HTR-8/SVneo (cell line): ENCODE data around the gene G6PC3.

Experiments
- DNase-seq: peaks from one replicate; pipeline ENCODE4 v3.0.0; 2011; ENCODE audit warnings: low spot score, mixed read lengths; ENCODE audit not compliant: insufficient read length
- FAIRE-seq: peaks from 2 replicates; lab custom pipeline; 2011; peaks lifted over from hg19 to GRCh38; lab: Jason Lieb, UNC

Gene G6PC3

GRCh38 chr17:44102849-44103622 lies 32.5 kb downstream of the G6PC3 start:
- DNase-seq (no peak), FAIRE-seq (no peak)

DNA sequence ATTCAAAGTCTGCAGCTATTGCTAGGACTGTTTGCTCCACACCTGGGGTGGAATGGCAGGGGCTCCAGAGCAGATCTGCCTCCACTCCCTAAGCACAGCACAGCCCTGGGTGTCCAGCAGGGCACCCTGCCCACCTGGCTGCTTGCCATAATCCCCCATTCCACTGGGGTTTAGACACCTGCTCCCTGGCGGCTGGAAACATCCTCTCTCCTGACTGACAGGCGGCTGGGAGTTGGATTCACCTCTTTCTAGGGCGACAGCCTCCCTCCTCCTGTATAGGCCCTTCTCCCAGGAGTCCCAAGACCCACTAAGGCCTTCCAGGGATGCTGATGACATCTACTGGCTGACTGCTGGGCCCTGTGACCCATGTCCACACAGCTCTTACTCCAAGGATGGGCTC lies 34.9 kb downstream of the G6PC3 start:
- DNase-seq = no peak
- FAIRE-seq = no peak

DNA sequence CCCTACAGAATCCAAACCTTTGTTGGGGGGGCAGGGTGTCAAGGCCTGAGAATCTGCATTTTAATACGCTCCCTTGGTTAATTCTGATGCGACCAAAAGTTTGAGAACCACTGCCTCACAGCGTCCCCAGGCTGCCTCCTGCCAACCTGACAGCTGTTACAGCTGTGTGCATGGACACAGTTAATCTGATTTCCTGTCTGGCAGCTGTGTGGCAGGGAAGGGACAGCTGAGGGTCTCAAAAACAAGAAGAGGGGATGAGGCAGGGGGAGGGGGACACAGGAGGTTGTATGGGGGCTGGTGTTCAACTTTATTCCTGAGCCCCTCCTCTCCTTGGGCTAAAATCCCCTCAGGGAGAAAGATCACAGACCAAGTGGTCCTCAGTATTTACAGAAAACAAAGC lies 35.4 kb downstream of the G6PC3 start:
- FAIRE-seq (no peak), DNase-seq (no peak)

DNA sequence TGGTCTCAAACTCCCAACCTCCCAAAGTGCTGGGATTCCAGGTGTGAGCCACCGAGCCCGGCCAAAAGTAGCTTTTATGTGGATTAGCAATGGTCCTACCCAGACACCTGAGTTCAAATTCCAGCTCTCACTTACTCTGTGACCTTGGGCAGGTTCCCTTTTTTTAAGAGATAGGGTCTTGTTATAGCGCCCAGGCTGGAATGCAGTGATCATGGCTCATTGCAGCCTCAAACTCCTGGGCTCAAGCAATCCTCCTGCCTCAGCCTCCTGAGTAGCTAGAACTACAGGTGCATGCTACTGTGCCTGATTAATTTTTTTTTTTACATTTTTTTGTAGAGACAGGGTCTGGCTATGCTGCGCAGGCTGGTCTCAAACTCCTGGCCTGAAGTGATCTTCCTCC lies 36.3 kb downstream of the G6PC3 start:
- FAIRE-seq = no peak
- no peak for DNase-seq

DNA sequence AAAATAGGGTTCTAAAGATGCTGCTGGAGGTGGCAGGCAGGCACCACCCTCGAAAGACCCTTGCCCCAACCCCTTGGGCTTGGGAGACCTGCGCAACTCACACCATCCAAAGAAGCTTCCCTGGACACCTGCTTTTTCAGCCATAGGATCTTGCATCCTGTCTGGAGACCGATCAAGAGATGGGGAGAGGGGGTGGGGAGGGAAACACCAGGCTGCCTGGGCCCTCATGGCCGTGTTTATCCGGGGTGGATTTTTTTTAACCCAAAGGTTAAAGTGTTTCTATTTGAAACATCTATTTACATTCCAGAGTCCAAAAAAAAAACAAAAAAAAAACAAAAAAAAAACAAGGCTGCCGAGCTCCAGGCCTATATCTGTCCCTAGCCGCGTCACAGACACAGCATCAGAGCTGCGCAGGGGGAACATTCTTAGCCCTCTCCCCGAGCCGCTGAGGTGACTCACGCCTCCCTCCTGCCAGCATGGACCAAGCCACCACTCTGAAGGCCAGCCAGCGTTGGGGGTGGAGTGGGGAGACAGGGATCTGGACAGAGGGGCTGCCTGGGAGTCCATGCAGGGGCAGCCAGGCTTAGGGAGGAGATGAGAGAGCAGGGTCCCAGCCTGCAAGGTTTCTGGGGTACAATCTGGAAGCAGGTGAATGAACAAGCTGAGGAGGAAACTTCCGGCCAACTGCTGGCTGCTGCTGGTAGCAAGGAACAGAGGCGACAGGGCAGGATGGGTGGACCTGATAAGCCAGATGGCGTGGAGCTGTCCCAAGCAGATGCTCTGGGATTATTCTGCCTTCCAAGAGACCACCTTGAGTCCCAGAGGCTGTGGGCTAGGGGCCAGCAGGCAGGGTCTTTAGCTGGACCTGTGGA lies 38.1 kb downstream of the G6PC3 start:
- DNase-seq (peak; percentile 97), FAIRE-seq (peak; percentile 95)

DNA sequence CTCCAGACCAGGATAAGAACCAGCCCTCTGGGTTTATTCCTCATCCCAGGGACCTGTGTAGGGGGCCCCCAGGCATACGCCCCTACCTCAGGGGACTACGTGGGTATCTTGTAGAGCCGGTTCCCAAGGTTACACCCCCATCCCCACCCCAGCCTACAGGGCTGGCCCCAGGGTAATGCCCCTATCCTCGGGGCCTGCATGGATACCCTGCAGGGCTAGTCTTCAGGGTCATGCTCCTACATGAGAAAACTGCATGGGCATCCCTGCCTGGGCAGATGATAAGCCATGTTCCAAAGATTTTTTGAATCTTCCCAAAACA lies 38.7 kb downstream of the G6PC3 start:
- FAIRE-seq (no peak), DNase-seq (no peak)

DNA sequence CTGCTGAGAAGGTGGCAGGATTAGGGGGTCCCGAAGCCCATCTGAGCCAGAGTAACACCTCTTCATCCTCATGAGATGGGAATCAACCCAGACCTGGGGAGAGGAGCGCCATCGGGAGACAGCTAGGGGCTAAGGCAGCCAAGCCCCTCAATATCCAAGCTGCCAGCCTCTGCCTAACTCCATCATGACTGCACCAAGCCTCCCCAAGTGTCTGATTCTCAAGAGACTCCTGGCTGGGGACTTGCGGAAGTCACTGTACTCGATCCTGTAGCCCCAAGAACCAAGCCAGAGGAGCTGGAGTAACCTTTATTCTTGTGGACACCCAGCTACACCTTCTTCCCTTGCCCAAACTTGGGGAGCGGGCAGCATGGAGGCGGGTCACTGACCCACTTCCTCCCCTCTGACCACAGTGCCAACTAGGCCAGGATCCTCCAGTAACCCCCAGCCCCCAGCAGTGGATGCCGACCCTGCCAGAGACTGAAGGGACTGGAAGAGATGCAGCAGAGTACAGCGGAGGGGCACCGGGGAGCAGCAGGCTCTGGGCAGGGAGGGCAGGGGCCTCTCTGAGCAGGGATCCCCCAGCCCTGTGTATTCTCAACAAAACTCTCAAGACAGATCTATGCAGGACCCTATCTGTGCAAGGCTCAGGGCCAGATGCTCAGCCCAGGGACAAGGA lies 39.6 kb downstream of the G6PC3 start:
- no peak for FAIRE-seq
- DNase-seq = no peak

DNA sequence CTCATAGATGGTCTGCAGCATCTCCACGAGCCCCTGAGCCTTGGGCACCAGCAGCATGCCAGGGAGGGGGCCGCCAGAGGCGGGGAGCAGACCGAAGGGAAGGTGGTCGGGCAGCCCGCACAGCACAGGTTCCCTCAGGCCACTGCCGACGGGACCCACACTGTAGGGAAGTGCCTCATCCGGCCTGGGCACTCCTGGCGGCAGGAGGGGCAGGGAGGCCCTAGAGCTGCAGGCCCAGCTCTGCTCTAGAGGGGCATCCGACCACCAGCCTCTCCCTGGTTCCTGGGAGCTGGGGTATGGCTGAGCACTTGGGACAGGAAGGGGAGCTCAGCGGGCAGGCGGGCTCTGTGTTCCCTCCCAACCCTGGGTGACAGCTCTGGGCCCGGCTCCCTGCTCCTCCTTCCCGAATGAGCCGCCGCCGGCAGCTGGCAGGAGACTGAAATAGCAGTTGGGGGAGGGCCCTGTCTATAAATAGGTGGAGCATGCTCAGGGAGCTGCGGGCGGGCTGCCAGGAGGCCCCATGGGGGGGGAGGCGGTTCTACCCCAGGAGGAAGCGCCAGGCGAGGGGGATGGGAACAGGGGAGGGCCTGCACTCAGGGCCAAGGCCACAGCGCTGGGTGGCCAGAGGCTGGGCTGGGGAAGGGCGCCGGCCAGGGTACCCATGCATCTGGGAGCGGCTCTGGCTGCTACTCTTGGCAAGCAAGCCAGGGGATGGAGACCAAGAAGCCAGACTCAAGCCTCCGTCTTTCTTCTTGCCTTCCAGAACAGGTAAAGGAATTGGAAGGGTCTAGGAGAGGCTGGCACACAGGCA lies 40.5 kb downstream of the G6PC3 start:
- DNase-seq = peak; percentile 88
- FAIRE-seq = peak; percentile 80

GRCh38 chr17:44111777-44112176 lies 41.2 kb downstream of the G6PC3 start:
- DNase-seq (no peak), FAIRE-seq (no peak)

- no peak for DNase-seq
- FAIRE-seq = no peak
Measured at GRCh38 chr17:44112284-44113280, 42.0 kb downstream of the G6PC3 start.

DNA sequence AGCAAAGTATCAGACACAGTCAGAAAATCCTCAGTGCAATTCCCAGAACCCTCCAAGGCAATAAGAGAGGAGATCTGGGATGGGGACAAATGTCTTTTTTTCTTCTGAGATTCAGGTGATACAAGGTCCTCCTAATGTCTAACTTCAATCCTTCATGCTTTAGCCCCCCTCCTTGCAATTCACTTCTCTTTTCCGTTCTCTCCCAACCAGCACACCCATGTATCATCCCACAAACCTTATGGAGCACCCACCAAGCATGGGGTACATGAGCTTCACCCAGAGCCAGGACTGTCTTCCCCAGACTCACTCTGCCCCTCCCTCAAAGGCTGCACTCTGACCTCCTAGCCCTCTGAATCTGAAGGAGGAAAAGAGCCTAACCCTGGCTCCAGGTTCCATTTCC lies 42.8 kb downstream of the G6PC3 start:
- no peak for FAIRE-seq
- DNase-seq = no peak

DNA sequence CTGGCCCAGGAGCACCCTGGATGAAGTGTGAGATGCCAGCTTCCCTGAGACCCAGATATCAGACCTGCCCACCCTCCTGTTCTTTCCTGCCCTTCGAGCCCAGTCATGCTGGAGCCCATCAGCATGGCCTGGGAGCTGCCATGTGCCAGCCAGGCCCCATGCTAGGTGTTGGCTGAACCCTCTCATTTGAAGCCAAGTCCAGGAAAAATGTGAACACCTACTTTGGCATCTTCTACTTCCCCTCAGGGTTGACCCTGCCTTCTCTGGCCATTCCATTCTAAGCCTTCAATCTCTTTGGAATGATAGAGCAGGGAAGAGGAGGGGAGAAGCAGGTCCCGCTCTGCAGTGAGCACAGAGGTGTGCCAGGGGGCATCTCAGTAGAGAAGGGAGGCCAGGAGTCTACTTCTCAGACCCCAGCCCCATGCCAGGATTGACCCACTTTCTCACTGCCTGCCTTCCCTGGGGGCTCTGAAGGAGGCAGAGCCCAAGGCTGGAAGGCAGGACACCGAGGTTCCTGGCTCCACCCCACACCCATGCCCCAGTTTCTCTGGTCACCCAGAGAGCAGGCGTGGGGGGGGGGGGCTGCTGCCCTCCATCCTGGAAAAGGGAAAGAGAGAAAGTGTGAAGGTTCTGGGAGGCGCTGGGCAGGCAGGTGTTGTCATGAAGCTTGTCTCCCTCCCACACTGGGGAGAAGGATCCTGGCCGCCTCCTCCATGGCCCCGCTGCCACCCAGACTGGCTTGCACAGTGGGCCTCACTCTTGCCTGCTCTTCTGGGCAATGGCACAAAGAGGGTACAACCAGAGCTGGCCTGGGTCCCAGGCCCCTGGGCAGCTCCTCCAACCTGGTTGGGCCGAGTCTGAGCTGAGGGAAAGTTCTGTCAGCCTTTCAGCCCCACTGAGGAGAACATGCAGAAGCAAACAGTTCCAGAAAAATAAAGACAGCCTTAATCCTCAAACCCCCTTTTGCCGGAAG lies 43.6 kb downstream of the G6PC3 start:
- no peak for FAIRE-seq
- DNase-seq = no peak

- DNase-seq = no peak
- FAIRE-seq = no peak
Measured at GRCh38 chr17:44115585-44116415, 45.3 kb downstream of the G6PC3 start.

- DNase-seq = no peak
- peak; percentile 54 for FAIRE-seq
Measured at GRCh38 chr17:44117351-44117750, 46.8 kb downstream of the G6PC3 start.

DNA sequence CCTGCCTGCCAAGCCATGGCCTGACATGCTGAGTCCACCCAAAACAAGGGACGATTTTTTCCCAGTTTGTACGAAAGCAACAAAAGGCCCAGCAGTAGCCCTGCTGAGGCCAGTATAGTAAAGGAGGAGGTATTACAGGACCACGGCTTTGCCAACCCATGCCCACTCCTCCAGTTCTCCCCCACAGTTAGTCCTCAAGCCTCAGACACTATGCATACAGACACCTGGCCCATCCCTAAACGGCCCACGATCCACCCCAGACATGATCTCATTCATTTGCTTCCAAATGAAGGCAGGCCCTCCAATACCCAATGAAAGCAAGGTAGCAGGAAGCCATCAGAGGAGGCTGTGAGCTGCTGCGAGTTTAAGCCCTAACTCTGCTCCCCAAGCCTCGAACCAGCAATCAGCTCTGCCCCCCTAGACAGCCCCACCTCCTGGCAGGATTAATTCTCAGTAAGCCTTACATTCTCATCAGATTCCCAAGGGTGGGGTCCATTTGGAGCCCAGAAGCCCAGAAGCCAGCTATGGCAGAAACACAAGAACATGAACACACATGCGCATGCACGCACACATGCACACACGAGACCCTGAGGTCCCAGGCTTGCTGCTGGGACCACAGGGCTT lies 48.0 kb downstream of the G6PC3 start:
- FAIRE-seq = peak; percentile 13
- no peak for DNase-seq

GRCh38 chr17:44119062-44119461 lies 48.5 kb downstream of the G6PC3 start:
- peak; percentile 54 for FAIRE-seq

GRCh38 chr17:44119798-44120197 lies 49.3 kb downstream of the G6PC3 start:
- DNase-seq (no peak), FAIRE-seq (peak; percentile 49)

More at GRCh38 chr17:44119062-44119461, 48.5 kb downstream of the G6PC3 start:
- DNase-seq = no peak
